ENCODE results near the gene ANO1.

DNA sequence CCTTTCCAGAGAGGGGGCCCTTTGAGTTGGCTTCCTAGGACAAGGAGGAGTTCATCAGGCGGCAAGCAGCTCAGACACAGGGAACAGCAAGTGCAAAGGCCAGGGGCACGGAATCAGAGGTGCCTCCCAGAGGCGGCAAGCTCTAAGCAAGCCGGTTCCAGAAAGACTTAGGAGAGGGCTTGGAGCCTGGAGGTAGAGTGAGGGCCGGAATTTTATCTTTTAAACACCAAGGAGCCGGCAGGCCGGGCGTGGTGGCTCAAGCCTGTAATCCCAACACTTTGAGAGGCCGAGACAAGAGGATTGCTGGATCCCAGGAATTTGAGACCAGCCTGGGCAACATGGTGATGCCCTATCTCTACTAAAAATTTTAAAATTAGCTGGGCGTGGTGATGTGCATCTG lies 151.6 kb downstream of the ANO1 start:
- TF ChIP-seq, protein P1, sequence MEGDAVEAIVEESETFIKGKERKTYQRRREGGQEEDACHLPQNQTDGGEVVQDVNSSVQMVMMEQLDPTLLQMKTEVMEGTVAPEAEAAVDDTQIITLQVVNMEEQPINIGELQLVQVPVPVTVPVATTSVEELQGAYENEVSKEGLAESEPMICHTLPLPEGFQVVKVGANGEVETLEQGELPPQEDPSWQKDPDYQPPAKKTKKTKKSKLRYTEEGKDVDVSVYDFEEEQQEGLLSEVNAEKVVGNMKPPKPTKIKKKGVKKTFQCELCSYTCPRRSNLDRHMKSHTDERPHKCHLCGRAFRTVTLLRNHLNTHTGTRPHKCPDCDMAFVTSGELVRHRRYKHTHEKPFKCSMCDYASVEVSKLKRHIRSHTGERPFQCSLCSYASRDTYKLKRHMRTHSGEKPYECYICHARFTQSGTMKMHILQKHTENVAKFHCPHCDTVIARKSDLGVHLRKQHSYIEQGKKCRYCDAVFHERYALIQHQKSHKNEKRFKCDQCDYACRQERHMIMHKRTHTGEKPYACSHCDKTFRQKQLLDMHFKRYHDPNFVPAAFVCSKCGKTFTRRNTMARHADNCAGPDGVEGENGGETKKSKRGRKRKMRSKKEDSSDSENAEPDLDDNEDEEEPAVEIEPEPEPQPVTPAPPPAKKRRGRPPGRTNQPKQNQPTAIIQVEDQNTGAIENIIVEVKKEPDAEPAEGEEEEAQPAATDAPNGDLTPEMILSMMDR (IDR thresholded peaks at IDR 0.05; ENCODE audit: low read depth, low read length), result no peak
- TF ChIP-seq EZH2phosphoT487 (IDR thresholded peaks at IDR 0.05; ENCODE audit: low read depth), result no peak

All from OCI-LY3 (cell line).